H1 (cell line): ENCODE measurements around the gene VWF. TPM values are rescaled to one million over a fixed set of nuclear protein-coding genes. Genes with fewer than 3 reads are reported as not detected.

Source experiments
- BACH1 ChIP-seq: IDR thresholded peaks from 2 replicates; pipeline ENCODE4 v1.6.1; 2012; ENCODE audit warnings: low read length, improper control_type of control experiment
- JUN ChIP-seq: IDR thresholded peaks from 2 replicates; pipeline ENCODE4 v1.6.1; 2011; ENCODE audit warnings: low read depth, mild to moderate bottlenecking, improper control_type of control experiment, low read length
- KDM4A ChIP-seq: IDR thresholded peaks from one replicate; pipeline ENCODE4 v1.7.1; 2012; ENCODE audit warnings: low read depth, mild to moderate bottlenecking, moderate library complexity, low read length, inconsistent platforms; ENCODE audit not compliant: severe bottlenecking
- KDM5A ChIP-seq: fragments of 200-600 bp; IDR thresholded peaks from 2 replicates; pipeline ENCODE4 v1.7.1; 2012; ENCODE audit warnings: mild to moderate bottlenecking, low read length, inconsistent platforms, mixed read lengths
- polyA plus RNA-seq, 7 experiments: library from polyadenylated mRNA; depleted of rRNA in 3 of 7; stranded (reverse) in 5 of 7; unstranded in 2 of 7; fragments of >200 nt in 5 of 7; fragments of 200-250 nt in 2 of 7; gene quantifications; 1 replicate in 5 of 7; 2 replicates in 1 of 7; 4 replicates in 1 of 7; pipeline versions ENCODE4 v1.2.1 to v1.2.3, GENCODE V29; 2011 to 2013; ENCODE audit warnings: missing spikeins in 2 of 7, mixed read lengths in 2 of 7
- total RNA-seq: library from RNA; stranded (reverse); fragmentation: NEBNext Ultra II Directional; extraction: Animal tissue kit (Norgen Biotek cat#: 25700); gene quantifications from 2 replicates; pipeline ENCODE4 v1.2.1, GENCODE V29; 2021
- TF ChIP-seq, protein P1 (sequence below): fragments of 300-600 bp; sonication (generic); IDR thresholded peaks from 2 replicates; pipeline ENCODE4 v1.7.1; 2012; ENCODE audit warnings: low read length, moderate library complexity, mild to moderate bottlenecking, inconsistent platforms; ENCODE audit not compliant: insufficient replicate concordance

The VWF gene
- total and polyA plus RNA-seq, 2 of the 8 experiments (the other 6 are each of a cell fraction or from before 2014, with no cell fraction given): 0.39 to 0.60 TPM

DNA sequence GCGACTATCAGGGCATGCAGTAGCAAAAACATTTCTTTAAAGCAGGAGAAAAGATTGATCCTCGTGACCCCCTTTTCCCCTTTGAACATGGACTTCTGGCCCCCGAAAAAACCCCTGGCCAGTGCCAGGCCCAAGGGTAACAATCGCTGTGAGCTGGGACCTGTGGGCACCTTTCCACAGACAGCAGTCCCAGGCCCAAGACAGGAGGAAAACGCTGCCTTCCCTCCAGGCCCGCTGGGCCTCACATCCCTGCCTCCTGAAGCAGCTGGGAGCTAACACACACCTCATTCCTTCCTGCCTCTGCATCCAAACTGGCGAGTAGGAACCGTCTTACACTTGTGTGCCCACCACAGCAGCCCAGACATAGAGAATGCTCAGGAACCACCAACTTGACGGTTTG, 1.2 kb downstream of the VWF start (continued):
- TF ChIP-seq, protein P1, sequence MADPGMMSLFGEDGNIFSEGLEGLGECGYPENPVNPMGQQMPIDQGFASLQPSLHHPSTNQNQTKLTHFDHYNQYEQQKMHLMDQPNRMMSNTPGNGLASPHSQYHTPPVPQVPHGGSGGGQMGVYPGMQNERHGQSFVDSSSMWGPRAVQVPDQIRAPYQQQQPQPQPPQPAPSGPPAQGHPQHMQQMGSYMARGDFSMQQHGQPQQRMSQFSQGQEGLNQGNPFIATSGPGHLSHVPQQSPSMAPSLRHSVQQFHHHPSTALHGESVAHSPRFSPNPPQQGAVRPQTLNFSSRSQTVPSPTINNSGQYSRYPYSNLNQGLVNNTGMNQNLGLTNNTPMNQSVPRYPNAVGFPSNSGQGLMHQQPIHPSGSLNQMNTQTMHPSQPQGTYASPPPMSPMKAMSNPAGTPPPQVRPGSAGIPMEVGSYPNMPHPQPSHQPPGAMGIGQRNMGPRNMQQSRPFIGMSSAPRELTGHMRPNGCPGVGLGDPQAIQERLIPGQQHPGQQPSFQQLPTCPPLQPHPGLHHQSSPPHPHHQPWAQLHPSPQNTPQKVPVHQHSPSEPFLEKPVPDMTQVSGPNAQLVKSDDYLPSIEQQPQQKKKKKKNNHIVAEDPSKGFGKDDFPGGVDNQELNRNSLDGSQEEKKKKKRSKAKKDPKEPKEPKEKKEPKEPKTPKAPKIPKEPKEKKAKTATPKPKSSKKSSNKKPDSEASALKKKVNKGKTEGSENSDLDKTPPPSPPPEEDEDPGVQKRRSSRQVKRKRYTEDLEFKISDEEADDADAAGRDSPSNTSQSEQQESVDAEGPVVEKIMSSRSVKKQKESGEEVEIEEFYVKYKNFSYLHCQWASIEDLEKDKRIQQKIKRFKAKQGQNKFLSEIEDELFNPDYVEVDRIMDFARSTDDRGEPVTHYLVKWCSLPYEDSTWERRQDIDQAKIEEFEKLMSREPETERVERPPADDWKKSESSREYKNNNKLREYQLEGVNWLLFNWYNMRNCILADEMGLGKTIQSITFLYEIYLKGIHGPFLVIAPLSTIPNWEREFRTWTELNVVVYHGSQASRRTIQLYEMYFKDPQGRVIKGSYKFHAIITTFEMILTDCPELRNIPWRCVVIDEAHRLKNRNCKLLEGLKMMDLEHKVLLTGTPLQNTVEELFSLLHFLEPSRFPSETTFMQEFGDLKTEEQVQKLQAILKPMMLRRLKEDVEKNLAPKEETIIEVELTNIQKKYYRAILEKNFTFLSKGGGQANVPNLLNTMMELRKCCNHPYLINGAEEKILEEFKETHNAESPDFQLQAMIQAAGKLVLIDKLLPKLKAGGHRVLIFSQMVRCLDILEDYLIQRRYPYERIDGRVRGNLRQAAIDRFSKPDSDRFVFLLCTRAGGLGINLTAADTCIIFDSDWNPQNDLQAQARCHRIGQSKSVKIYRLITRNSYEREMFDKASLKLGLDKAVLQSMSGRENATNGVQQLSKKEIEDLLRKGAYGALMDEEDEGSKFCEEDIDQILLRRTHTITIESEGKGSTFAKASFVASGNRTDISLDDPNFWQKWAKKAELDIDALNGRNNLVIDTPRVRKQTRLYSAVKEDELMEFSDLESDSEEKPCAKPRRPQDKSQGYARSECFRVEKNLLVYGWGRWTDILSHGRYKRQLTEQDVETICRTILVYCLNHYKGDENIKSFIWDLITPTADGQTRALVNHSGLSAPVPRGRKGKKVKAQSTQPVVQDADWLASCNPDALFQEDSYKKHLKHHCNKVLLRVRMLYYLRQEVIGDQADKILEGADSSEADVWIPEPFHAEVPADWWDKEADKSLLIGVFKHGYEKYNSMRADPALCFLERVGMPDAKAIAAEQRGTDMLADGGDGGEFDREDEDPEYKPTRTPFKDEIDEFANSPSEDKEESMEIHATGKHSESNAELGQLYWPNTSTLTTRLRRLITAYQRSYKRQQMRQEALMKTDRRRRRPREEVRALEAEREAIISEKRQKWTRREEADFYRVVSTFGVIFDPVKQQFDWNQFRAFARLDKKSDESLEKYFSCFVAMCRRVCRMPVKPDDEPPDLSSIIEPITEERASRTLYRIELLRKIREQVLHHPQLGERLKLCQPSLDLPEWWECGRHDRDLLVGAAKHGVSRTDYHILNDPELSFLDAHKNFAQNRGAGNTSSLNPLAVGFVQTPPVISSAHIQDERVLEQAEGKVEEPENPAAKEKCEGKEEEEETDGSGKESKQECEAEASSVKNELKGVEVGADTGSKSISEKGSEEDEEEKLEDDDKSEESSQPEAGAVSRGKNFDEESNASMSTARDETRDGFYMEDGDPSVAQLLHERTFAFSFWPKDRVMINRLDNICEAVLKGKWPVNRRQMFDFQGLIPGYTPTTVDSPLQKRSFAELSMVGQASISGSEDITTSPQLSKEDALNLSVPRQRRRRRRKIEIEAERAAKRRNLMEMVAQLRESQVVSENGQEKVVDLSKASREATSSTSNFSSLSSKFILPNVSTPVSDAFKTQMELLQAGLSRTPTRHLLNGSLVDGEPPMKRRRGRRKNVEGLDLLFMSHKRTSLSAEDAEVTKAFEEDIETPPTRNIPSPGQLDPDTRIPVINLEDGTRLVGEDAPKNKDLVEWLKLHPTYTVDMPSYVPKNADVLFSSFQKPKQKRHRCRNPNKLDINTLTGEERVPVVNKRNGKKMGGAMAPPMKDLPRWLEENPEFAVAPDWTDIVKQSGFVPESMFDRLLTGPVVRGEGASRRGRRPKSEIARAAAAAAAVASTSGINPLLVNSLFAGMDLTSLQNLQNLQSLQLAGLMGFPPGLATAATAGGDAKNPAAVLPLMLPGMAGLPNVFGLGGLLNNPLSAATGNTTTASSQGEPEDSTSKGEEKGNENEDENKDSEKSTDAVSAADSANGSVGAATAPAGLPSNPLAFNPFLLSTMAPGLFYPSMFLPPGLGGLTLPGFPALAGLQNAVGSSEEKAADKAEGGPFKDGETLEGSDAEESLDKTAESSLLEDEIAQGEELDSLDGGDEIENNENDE: no peak
- no peak for TF ChIP-seq KDM5A
- TF ChIP-seq KDM4A: no peak
- no peak for TF ChIP-seq JUN
- TF ChIP-seq BACH1: no peak
